ENCODE measurements around the gene RNPEP.
A peak's percentile ranks its signal among the peaks of the same experiment; 100 is the strongest.
"Not testable (repeated sequence)": the region's sequence is repeated elsewhere in the genome, so short reads cannot be mapped to it uniquely, and the experiment has no call there.

Gene RNPEP, protein sequence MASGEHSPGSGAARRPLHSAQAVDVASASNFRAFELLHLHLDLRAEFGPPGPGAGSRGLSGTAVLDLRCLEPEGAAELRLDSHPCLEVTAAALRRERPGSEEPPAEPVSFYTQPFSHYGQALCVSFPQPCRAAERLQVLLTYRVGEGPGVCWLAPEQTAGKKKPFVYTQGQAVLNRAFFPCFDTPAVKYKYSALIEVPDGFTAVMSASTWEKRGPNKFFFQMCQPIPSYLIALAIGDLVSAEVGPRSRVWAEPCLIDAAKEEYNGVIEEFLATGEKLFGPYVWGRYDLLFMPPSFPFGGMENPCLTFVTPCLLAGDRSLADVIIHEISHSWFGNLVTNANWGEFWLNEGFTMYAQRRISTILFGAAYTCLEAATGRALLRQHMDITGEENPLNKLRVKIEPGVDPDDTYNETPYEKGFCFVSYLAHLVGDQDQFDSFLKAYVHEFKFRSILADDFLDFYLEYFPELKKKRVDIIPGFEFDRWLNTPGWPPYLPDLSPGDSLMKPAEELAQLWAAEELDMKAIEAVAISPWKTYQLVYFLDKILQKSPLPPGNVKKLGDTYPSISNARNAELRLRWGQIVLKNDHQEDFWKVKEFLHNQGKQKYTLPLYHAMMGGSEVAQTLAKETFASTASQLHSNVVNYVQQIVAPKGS

DNA sequence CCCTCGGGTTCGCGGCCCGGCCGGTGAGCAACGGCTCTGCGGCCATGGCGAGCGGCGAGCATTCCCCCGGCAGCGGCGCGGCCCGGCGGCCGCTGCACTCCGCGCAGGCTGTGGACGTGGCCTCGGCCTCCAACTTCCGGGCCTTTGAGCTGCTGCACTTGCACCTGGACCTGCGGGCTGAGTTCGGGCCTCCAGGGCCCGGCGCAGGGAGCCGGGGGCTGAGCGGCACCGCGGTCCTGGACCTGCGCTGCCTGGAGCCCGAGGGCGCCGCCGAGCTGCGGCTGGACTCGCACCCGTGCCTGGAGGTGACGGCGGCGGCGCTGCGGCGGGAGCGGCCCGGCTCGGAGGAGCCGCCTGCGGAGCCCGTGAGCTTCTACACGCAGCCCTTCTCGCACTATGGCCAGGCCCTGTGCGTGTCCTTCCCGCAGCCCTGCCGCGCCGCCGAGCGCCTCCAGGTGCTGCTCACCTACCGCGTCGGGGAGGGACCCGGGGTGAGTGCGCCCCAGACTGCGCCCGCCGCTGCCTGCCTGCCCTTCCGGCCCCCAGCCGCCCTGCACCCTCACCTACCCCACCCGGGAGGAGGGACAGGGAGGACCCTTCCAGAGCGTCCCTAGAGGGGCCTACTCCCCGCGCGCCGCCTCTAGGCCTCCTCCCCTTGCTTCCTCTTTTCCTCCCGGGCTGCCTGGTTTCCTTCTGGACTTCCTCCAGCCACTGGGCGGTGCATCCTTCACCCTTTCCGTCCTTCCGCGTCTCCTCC is at the start of gene RNPEP:
Gene RNPEP (plus strand): TSS at position 26 of the 757 bp plus-strand sequence. CDS start 19 bp downstream, at position 45.
- peak; percentile 87 for DNase-seq (ENCODE audit: low spot score)

DNA sequence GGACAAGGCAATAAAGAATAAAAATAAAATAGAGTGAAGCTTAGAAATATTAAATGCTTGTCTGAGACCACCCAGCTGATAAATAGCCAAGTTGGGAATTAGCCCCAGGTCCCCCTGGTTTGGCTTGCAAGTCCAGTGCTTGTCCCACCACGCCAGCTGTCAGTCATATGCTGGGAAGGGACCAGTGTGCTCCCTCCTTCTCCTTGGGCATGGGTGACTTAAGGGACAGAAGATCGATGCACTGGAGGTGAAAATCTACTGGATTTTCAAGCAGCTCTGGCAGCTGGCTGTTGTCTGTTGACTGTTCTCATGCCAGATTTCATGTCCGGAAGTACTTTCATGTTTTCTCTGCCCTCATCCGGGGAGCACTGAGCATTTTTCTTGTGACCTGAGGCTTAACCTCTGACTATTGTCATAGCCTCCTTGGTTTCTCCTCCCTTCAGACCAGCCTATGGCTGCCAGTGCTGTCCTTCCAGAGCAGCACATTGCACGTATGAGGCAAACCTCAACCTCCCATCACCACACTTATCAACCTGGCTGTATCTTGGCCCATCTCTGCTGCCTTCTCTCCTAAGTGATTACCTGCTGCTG is 48.5 kb upstream of the RNPEP start:
- peak; percentile 51 for DNase-seq (ENCODE audit: low spot score)

GRCh38 chr1:201937624-201938213 is 44.7 kb upstream of the RNPEP start:
- DNase-seq (ENCODE audit: low spot score), result peak; percentile 67

DNA sequence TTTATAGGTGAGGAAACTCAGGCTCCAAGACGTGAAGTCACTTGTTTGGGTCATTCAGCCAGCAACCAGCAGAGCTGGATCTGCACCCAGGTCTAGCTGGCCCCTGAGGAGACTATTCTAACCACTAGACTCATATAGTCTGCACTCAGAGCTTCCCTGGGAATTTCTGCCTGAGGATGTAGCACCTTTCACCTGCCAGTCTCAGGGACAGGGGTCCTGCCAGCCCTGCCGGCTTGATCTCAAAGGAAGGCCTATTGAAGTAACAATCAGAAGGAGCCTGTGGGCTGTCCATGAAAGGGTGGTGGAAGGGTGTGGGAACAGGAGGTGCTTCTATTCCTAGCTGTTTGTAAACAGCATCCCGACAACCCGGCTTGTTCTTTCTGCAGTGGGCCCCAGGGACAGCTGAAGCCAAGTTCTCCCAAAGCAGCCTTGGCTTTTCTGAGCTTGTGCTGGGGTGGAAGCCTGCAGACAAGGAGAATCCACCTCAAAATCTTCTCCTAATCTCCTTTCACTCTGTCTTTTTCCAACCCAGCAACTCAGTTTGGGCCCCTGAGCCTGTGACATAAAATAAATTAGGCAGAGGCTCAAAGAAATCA is 43.9 kb upstream of the RNPEP start:
- DNase-seq (ENCODE audit: low spot score), result no peak

DNA sequence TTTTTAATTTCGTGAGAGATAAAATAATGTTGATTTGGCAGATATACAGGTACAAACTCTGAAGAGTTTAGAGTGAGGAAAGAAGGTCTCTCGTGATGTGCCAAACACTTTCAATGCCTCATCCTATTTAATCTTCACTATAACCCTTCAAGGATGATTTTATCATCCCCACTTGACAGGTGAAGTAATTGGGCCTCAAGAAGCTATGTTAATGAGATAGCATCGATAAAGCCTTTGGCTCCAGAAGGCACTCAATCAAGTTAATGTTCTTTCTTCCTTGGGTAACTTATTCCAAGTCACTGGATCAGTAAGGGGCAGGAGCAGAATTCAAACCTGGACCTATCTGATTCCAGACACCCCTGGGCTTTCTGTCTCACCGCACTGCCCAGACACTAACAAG is 43.3 kb upstream of the RNPEP start:
- no peak for DNase-seq (ENCODE audit: low spot score)

GRCh38 chr1:201939574-201939973 is 42.9 kb upstream of the RNPEP start:
- no peak for DNase-seq (ENCODE audit: low spot score)

DNA sequence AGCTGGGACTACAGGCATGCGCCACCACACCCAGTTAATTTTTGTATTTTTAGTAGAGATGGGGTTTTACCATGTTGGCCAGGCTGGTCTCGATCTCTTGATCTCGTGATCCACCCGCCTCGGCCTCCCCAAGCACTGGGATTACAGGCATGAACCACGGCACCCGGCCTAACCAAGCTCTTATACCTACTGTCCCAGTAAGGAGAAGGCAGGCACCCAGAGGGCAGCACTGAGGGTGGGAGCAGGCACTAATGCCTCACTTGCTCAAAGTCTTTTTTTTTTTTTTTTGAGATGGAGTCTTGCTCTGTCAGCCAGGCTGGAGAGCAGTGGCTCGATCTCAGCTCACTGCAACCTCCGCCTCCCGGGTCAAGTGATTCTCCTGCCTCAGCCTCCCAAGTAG is 42.1 kb upstream of the RNPEP start:
- DNase-seq (ENCODE audit: low spot score), result not testable (repeated sequence)

- no peak for DNase-seq (ENCODE audit: low spot score)
Observed at GRCh38 chr1:201941420-201942128, 40.9 kb upstream of the RNPEP start.

DNA sequence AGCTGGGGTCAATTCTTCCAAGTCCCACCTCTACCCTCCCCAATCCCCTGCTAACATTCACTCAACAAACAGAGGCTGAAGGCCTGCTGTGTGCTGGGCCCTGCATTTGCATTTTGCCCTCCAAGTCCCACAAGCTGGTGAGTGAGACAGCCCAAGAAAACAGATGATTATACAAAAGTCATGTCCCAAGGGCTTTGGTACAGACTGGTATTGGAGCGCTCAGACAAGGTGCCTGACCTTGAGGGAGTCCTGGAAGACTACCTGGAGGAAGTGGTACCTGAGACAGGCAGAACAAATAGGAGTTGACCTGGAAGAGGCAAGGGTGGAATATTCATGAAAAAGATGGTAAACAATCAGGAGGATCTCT is 40.3 kb upstream of the RNPEP start:
- DNase-seq (ENCODE audit: low spot score), result no peak

- DNase-seq (ENCODE audit: low spot score), result no peak
Observed at GRCh38 chr1:201944002-201944401, 38.4 kb upstream of the RNPEP start.

DNA sequence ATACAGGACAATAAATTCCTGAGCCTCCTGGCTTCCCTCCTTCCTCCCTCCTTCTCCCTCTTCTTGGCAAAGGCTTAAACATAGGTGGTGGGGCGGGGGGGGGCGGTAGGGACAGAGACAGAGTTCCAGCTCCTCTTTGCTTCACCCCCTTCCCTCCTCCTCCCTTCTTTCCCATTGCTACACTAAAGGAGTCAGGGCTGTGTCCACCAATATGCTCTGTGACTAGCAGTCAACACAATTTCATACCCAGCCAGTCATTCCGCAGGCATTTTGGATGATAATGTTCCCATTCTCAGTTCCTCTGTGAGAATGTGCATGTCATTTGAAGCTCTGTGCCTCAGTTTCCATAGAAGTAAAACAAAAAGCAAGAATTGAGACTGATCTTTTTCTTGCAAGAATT is 37.8 kb upstream of the RNPEP start:
- DNase-seq (ENCODE audit: low spot score), result peak; percentile 31

- DNase-seq (ENCODE audit: low spot score), result peak; percentile 19
Observed at GRCh38 chr1:201945157-201945556, 37.3 kb upstream of the RNPEP start.

GRCh38 chr1:201945863-201946223 is 36.6 kb upstream of the RNPEP start:
- no peak for DNase-seq (ENCODE audit: low spot score)

GRCh38 chr1:201946224-201946908 is 36.1 kb upstream of the RNPEP start, which contains the start of gene LMOD1:
Gene LMOD1, minus strand, starts transcription at chr1:201946548. Its CDS starts 208 bp downstream, at chr1:201946340.
- peak; percentile 87 for DNase-seq (ENCODE audit: low spot score)

DNA sequence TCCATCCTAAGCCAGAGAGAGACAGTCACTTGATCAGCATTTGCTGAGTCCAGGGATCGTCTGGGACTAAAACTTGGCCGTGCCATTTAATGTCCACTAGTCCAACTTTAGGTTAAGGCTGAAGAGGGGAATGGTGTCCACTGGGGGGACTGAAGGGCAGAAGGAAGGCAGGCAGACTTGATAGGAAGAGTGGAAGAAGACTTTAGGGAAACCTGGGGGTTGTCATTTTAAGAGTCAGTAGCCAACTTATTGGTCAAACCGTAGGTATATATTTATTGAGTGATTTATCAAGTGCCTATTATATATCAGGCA is 34.8 kb upstream of the RNPEP start:
- peak; percentile 26 for DNase-seq (ENCODE audit: low spot score)

DNA sequence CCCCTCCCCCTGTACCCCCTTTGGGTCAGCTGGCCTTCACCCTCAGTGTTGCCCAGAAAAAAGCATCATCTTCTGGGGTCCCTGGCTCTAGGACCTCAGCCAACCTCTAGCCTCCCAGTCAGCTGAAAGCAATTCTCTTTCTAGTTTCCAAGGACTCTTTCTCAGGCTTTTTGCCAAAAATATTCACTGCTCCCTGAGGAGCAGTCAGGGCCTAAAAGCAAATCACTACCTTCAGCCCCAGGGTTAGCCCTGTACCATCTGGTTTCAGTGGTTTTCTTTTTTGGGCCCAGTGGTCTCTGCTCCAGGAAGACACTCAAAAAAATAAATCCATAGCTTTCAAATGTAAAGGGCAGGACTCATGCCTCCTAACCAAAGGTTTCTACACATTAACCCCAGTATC is 33.0 kb upstream of the RNPEP start:
- peak; percentile 24 for DNase-seq (ENCODE audit: low spot score)

GRCh38 chr1:201954263-201955008 is 28.0 kb upstream of the RNPEP start:
- no peak for DNase-seq (ENCODE audit: low spot score)

- DNase-seq (ENCODE audit: low spot score), result peak; percentile 94
Observed at GRCh38 chr1:201955009-201955728, 27.3 kb upstream of the RNPEP start, which contains the start of gene TIMM17A. Gene TIMM17A, plus strand, starts transcription at chr1:201955503. Its CDS starts 24 bp downstream, at chr1:201955527.

- no peak for DNase-seq (ENCODE audit: low spot score)
Observed at GRCh38 chr1:201955729-201956143, 26.7 kb upstream of the RNPEP start.
